GM12873 (cell line): ENCODE results near the gene RCCD1.

Experiments
- TF ChIP-seq, protein P1 (sequence below): IDR thresholded peaks from 2 replicates; pipeline ENCODE4 v1.5.1; 2012; ENCODE audit warnings: low read depth, mild to moderate bottlenecking, moderate library complexity, low read length, control low read depth; ENCODE audit not compliant: insufficient read depth; ENCODE audit errors: missing control alignments

RCCD1 gene, protein sequence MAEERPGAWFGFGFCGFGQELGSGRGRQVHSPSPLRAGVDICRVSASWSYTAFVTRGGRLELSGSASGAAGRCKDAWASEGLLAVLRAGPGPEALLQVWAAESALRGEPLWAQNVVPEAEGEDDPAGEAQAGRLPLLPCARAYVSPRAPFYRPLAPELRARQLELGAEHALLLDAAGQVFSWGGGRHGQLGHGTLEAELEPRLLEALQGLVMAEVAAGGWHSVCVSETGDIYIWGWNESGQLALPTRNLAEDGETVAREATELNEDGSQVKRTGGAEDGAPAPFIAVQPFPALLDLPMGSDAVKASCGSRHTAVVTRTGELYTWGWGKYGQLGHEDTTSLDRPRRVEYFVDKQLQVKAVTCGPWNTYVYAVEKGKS

DNA sequence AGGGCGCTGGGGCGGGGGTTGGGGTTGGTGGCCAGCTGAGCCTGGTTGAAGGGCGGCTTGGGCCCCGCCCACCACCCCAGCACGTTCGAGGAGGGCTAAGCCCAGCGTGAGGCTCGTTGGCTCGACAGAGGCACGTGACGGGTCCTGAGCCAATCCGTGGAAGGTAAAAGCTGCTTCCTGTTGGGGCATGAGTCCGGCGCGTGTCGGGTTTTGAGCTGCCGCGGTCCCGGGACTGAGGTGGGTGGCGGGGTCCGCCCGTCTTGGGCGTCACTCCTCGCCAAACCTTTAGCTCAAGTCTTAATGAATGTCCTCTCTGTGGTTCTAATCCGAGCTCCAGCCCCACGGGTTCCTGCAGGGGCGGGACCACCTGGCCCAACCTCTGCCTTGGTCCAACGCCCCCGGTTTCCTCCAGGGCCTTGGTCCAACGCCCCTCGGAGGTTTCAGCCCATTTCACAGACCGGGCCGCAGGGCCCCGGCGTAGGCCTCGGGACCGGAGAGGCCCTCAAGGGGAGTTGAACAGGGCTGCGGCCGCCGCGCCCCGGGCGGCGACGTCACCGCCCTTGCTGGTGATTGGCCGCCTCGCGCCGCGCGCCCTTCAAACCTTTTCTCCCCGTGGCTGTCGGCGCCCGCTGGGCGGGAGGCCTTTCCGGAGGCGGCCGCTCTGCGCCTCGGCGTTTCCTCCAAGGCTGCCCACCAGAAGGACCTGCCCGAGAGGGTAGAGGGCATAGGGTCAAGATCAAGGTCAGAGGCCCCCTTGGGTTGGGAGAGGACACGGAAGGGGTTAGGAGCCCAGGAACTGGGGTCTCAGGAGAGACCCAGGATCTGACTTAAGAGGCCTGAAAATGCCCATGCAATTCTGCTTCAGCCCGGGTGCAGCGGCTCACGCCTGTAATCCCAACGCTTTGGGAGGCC is at the start of gene RCCD1:
TSS of gene RCCD1 (plus strand) at position 173 of the 912 bp plus-strand sequence. CDS start 1,851 bp downstream, outside the sequence.
- TF ChIP-seq, protein P1, sequence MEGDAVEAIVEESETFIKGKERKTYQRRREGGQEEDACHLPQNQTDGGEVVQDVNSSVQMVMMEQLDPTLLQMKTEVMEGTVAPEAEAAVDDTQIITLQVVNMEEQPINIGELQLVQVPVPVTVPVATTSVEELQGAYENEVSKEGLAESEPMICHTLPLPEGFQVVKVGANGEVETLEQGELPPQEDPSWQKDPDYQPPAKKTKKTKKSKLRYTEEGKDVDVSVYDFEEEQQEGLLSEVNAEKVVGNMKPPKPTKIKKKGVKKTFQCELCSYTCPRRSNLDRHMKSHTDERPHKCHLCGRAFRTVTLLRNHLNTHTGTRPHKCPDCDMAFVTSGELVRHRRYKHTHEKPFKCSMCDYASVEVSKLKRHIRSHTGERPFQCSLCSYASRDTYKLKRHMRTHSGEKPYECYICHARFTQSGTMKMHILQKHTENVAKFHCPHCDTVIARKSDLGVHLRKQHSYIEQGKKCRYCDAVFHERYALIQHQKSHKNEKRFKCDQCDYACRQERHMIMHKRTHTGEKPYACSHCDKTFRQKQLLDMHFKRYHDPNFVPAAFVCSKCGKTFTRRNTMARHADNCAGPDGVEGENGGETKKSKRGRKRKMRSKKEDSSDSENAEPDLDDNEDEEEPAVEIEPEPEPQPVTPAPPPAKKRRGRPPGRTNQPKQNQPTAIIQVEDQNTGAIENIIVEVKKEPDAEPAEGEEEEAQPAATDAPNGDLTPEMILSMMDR, result no peak

DNA sequence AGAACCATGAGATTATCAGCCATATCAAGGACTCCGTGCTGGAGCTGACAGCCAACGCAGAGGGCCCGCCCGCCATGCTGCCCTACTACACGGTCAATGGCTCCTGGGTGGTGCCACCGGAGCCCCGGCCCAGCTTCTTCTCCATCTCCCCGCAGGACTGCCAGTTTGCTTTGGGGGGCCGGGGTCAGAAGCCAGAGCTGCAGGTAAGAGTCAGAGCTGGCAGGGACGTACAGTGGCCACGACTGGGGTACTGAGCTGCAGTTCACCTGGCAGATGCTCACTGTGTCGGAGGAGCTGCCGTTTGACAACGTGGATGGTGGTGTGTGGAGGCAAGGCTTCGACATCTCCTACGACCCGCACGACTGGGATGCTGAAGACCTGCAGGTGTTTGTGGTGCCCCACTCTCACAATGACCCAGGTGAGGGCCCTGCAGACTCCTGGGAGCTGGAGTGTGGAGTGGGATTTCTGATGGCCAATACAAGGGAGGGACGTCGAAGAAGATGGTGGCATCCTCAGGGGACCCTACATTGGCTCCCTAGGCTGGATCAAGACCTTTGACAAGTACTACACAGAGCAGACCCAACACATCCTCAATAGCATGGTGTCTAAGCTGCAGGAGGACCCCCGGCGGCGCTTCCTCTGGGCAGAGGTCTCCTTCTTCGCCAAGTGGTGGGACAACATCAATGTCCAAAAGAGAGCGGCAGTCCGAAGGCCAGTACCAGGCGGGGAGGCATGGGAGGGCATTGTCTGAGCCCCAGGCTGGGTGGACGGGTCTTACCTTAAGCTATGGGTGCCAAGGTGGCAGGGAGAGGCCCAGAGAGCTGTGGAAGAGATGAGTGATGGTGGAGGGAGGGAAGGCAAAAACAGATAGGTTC is 49.1 kb upstream of the RCCD1 start:
- TF ChIP-seq, protein P1, result no peak

DNA sequence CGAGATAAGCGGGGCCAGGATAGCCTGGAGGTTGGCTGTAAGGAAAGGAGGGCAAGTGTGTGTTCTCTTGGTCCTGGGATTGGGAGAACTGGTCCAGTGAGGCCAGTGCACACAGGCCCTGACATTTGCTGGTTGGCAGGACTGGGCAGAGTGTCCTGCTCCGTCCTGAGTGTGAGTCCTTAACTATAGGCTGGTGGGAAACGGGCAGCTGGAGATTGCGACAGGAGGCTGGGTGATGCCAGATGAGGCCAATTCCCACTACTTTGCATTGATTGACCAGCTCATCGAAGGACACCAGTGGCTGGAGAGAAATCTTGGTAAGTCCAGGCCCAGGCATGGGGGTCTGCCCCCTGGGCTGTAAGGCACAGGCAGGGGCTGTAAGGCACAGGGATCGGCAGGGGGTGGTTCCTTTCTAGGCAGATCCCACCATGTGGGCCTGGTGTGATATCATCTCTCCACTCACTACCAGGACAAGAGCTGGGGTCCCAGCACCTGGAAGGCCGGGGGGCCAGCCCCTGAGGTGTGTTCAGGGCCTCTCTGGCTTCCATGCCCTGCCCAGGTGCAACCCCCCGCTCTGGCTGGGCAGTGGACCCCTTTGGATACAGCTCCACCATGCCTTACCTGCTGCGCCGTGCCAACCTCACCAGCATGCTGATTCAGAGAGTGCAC is 48.4 kb upstream of the RCCD1 start:
- TF ChIP-seq, protein P1, result no peak

DNA sequence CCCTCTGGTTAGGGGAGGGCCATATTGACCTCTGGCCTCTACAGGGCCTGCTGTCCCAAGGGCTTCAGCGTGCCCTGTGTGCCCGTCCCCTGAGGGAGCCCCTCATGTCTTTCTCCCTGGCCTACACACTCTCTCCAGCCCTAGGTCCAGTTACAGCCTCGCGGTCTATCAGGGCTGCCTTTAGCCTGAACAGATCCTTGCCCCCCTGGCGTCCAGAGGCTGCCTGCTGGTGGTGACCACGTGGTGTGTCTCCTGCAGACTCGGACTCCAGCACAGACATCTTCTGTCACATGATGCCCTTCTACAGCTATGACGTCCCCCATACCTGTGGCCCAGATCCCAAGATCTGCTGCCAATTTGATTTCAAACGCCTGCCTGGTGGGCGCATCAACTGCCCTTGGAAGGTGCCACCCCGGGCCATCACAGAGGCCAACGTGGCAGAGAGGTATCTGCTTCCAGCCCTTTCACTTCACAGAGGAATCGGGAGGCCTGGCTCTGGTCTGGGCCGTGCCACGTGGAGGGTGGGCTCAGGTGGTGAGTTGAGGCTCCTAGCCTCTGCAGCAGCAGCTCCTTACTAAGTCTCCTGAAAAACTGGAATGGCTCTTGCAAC is 47.5 kb upstream of the RCCD1 start:
- TF ChIP-seq, protein P1, result no peak

DNA sequence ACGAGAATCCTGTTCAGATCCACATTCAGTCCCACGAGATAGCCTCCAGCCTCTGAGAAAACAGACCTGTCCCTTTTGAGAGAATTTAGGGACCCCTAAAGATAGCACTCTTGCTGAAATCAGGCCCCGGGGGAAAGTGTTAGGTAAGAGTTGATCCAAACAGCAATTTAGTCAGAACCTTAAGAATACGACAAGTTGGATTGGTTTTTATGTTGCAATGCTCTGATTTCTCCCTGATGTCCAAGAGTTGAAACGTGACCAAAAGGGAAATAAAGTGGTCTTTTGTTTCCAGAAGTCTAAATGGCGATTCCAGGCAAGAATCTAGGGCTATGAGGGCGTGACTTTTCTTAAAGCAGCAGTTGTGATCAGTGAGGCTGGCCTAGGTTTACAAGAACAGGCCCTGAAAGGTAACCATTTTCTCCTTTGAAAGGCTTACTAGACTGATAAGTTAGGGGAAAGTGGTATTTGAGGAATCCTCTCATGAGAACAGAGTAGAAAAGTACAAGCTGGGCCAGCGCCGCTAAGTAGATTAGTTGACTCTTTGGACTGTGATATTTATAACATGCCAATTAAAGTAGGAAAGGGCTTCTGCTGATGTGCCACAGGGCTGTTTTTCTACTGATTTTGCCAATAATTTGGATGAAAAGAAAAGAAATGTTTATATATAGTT is 46.7 kb upstream of the RCCD1 start:
- TF ChIP-seq, protein P1, result no peak

DNA sequence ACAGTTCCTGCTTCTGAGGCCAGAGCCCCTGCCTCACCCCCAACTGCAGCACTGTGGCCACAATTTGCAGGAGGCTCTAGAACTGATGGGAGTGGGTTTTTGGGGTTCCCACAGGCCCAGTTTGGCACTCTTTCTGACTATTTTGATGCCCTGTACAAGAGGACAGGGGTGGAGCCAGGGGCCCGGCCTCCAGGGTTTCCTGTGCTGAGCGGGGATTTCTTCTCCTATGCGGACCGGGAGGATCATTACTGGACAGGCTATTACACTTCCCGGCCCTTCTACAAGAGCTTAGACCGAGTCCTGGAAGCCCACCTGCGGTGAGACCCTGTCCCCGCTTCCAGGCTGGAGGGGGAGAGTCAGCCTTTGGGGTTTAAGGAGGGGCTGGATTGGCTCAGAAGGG is 44.7 kb upstream of the RCCD1 start:
- TF ChIP-seq, protein P1, result no peak
